ENCODE measurements around the gene CPED1.
"Not testable (repeated sequence)": the region's sequence is repeated elsewhere in the genome, so short reads cannot be mapped to it uniquely, and the experiment has no call there.

Gene CPED1

GRCh38 chr7:121042899-121043298 lies 54.4 kb downstream of the CPED1 start:
- DNase-seq, result no peak

GRCh38 chr7:121043314-121044234 lies 55.1 kb downstream of the CPED1 start:
- DNase-seq, result no peak

GRCh38 chr7:121045090-121045489 lies 56.6 kb downstream of the CPED1 start:
- no peak for DNase-seq

GRCh38 chr7:121046009-121046408 lies 57.5 kb downstream of the CPED1 start:
- no peak for DNase-seq

- DNase-seq, result no peak
Observed at GRCh38 chr7:121046893-121047468, 58.5 kb downstream of the CPED1 start.

- DNase-seq, result no peak
Observed at GRCh38 chr7:121048195-121048594, 59.7 kb downstream of the CPED1 start.

GRCh38 chr7:121049028-121049791 lies 60.7 kb downstream of the CPED1 start:
- no peak for DNase-seq

- no peak for DNase-seq
Observed at GRCh38 chr7:121049897-121050296, 61.4 kb downstream of the CPED1 start.

GRCh38 chr7:121053219-121053618 lies 64.7 kb downstream of the CPED1 start:
- no peak for DNase-seq

- DNase-seq, result no peak
Observed at GRCh38 chr7:121054925-121055324, 66.4 kb downstream of the CPED1 start.

- DNase-seq, result no peak
Observed at GRCh38 chr7:121057878-121058277, 69.4 kb downstream of the CPED1 start.

GRCh38 chr7:121058975-121059374 lies 70.5 kb downstream of the CPED1 start:
- DNase-seq, result no peak

GRCh38 chr7:121059979-121060509 lies 71.5 kb downstream of the CPED1 start:
- DNase-seq, result not testable (repeated sequence)

GRCh38 chr7:121061677-121062582 lies 73.4 kb downstream of the CPED1 start:
- DNase-seq, result no peak

- DNase-seq, result no peak
Observed at GRCh38 chr7:121062671-121063279, 74.3 kb downstream of the CPED1 start.

- not testable (repeated sequence) for DNase-seq
Observed at GRCh38 chr7:121067717-121068116, 79.2 kb downstream of the CPED1 start.

GRCh38 chr7:121069346-121070100 lies 81.0 kb downstream of the CPED1 start:
- no peak for DNase-seq

- no peak for DNase-seq
Observed at GRCh38 chr7:121071132-121071531, 82.6 kb downstream of the CPED1 start.

GRCh38 chr7:121071662-121072061 lies 83.2 kb downstream of the CPED1 start:
- DNase-seq, result no peak

GRCh38 chr7:121072826-121073225 lies 84.3 kb downstream of the CPED1 start:
- no peak for DNase-seq
